KOPT-K1 (cell line): ENCODE measurements around the gene TGFBR3L.
"Not testable (repeated sequence)": the region's sequence is repeated elsewhere in the genome, so short reads cannot be mapped to it uniquely, and the experiment has no call there.

Experiments used
- H3K27ac ChIP-seq: fragments of 200-600 bp; sonication (generic); 2 replicates; pipeline ENCODE4 v1.5.1; 2016; ENCODE audit warnings: antibody characterized with exemption, mild to moderate bottlenecking, low read depth, low read length; ENCODE audit not compliant: poor library complexity, severe bottlenecking
- H3K36me3 ChIP-seq: fragments of 200-600 bp; sonication (generic); 2 replicates; pipeline ENCODE4 v1.5.1; 2017; ENCODE audit warnings: antibody characterized with exemption, mild to moderate bottlenecking, low read length, moderate library complexity; ENCODE audit not compliant: insufficient read depth
- H3K9me3 ChIP-seq: fragments of 200-600 bp; sonication (generic); 2 replicates; pipeline ENCODE4 v1.5.1; 2017; ENCODE audit warnings: antibody characterized with exemption, low read length, mild to moderate bottlenecking; ENCODE audit not compliant: insufficient read depth, poor library complexity, severe bottlenecking

The TGFBR3L gene

DNA sequence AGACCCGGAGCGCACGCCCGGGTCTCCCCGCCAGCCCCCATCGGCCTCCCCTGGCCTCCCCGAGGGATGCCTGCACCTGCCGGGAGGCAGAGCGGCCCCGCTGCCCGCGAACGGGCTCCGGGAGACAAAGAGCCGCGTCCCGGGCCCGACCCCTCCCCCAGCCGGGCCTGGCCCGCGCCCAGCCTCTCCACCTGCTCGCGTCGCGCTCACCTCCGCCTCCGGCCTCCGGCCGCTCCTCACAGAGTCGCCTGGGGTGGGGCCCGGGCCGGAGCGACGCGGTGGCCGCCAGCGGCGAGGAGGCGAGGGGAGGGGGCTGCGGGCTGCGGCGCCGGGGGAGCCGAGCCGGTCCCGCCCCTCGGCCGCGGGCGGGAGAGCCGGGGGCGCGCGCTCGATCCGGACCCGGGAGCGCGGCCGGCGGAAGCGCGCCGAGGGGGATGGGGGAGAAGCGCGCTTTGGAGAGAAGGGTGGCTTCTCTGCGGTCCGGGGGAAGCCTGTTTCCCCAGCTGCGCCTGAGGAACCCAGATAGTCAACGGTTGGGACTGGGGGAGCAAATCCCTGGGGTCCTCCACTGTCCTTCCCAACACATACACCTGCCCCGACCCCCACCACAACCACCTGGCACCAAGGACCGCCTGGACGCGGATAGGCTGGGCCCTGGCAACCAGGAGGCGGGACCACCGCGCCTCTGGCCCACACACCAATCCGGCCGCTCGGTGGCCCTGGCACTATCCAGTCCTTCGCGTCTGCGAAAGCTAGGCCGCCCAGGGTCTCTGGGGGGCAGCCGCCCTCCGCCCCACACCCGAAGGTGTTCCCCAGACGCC is 40.3 kb upstream of the TGFBR3L start, which contains the start of gene PRR36:
Gene PRR36 (minus strand): TSS at position 315 of the 821 bp plus-strand sequence. CDS start 701 bp downstream, outside the sequence.
- no peak within 1 kb of the TSS for H3K27ac ChIP-seq

DNA sequence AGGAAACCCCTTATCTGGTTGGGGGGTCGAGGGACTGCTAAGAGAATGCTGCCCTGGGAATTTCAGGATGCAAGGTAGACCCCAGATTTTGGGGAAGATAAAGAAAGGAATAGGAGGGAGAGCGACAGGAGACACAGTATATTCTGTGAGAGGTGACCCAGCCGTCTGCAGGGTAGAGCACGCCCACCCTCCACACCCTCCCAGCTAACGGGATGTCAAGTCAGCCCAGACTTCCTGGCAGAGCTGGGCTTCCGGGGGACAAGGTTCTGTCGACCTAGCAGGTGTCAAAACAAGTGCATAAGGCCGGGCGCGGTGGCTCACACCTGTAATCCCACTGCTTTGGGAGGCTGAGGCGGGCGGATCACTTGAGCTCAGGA is 39.7 kb upstream of the TGFBR3L start:
- Histone ChIP-seq H3K36me3 (no peaks in the 10 kb centered on the region), H3K27ac (no peak overlapping the region), H3K9me3 (no peaks in the 10 kb centered on the region)

More for the DNA sequence above, 40.3 kb upstream of the TGFBR3L start, which contains the start of gene PRR36:
- no peaks in the 10 kb centered on the region for H3K36me3 ChIP-seq
- no peaks in the 10 kb centered on the region for H3K9me3 ChIP-seq

DNA sequence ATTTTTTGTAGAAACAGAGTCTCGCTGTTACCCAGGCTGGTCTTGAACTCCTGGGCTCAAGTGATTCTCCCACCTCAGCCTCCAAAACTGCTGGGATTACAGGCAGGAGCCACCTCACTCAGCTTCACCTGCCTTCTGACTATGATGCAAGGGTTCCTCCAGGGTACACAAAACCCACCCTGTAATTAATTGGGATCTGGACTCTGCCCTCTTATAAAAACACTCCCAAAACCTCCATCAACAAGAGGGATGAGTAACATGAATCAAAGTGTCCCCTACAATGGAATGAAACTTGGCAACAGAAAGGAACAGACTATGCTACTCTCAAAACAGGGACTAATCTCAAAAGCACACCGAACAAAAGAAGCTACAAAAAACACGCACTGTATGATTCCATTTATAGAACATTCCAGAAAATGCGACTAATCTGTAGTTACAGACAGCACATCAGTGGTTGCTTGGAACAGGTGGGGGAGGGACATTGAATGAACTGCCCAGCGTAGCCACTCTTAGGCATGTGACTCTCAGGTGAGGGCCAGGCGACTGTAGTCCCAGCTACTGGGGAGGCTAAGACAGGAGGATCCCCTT is 37.3 kb upstream of the TGFBR3L start:
- Histone ChIP-seq H3K27ac (no peak overlapping the region), H3K9me3 (no peaks in the 10 kb centered on the region), H3K36me3 (no peaks in the 10 kb centered on the region)

DNA sequence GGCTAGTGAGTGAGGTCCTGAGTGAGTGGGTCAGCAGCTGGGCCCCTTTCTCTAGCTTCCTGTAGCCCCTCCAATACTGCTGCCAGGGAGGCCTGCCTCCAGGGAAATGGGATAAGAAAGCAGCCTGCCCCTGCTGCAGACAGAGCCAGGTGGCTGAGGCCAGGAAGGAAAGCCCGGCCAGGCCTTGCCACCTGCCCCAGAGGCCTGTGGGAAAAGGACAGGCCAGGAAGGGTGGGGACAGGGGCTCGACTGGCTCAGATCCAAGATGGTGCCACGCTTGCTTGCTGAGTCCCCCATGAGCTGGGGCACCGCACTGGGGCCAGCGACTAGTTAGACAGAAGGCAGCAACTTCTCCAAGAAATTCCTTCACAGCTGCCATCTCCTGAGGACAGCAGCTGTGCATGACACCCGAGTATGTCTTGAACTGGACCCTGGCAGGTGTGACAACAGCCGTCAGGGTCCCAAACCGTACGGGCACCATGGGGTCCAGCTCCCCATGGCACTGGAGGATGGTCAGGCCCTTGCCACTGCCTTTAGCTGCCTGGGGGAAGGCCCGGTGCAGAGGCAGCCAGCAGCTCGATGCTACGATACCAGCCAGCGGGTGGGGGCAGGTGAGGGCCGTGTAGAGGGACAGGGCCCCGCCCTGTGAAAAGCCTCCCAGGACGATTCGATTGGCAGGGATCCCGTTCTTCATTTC is 35.4 kb upstream of the TGFBR3L start:
- Histone ChIP-seq H3K27ac (no peak overlapping the region), H3K9me3 (no peaks in the 10 kb centered on the region)

DNA sequence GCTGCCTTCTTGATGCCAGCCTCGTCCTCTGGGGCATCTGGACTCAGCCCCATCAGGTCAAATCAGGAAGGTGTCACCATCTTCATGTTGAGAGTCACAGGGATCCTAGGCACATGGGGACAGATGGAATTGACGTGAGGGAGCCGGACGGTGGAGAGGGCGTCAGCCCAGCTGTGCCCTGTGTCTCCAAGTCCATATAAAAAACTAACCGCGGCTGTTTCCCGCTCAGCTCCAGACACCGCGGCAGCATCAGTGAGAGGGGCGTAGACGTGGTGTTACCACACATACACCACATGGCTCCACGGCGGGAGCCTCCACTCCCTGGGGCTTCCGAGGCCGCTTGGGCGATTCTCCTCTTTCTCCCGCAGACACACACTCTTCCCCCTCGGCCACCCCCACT is 34.8 kb upstream of the TGFBR3L start:
- no peaks in the 10 kb centered on the region for H3K36me3 ChIP-seq
- no peaks in the 10 kb centered on the region for H3K9me3 ChIP-seq
- H3K27ac ChIP-seq, result no peak overlapping the region

More for the DNA sequence above, 35.4 kb upstream of the TGFBR3L start:
- no peaks in the 10 kb centered on the region for H3K36me3 ChIP-seq

DNA sequence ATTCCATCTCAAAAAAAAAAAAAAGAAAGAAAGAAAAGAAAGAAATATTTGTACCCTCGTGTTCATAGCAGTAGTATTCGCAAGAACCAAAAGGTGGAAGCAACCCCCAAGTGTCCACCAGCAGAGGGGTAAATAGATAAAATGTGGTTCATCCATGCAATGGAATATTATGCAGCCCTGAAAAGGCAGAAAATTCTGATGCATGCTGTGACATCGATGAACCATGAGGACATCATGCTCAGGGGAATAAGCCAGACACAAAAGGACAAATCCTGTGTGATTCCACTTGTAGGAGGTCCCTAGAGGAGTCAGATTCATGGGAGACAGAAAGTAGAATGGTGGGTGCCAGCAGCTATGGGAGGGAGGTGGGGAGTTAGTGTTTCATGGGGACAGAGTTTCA is 32.7 kb upstream of the TGFBR3L start:
- Histone ChIP-seq H3K9me3 (no peaks in the 10 kb centered on the region), H3K36me3 (no peaks in the 10 kb centered on the region), H3K27ac (no peak overlapping the region)

DNA sequence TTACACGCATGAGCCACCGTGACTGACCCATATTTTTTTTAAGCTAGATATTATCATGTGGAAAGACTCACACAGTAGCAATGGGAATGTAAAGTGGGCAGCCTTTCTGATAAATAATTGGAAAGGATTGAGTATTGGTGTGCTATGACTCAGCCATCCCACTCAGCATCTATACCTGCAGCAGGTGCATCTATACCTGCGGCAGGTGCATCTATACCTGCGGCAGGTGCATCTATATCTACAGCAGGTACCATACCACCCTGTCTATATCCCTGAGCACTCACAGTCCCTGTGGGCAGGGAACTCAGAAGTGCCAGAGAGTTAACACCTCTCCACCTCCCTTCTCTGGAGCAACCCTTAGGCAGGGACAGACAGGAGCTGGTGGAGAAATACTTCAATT is 31.5 kb upstream of the TGFBR3L start:
- no peak overlapping the region for H3K27ac ChIP-seq
- H3K36me3 ChIP-seq, result no peaks in the 10 kb centered on the region
- H3K9me3 ChIP-seq, result no peaks in the 10 kb centered on the region

DNA sequence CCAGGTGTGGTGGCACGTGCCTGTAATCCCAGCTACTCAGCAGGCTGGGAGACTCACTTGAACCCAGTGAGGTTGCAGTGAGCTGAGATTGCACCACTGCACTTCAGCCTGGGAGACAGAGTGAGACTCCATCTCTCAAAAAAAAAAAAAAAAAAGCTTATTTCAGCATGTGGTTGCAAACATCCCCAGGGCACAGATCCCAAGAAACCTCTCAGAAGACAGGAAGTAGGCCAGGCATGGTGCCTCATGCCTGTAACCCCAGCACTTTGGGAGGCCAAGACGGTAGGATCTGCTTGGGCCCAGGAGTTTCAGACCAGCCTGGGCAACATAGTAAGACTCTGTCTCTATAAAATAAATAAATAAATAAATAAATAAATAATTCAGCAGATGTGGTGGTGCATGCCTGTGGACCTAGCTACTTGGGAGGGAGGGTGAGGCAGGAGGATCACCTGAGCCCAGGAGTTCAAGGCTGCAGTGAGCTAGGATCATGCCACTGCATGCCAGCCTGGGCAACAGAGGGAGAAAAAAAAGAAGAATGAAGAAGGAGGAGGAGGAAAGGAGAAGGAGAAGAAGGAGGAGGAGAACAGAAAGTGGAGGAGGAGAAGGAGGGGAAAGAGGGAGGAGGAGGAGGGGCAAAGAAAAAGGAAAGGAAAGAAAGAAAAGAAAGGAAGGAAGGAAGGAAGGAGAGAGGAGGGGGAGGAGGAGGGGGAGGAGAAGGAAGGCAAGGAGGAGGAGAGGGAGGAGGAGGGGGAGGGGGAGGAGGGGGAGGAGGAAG is 30.6 kb upstream of the TGFBR3L start:
- no peaks in the 10 kb centered on the region for H3K36me3 ChIP-seq
- no peak overlapping the region for H3K27ac ChIP-seq
- H3K9me3 ChIP-seq, result no peaks in the 10 kb centered on the region

DNA sequence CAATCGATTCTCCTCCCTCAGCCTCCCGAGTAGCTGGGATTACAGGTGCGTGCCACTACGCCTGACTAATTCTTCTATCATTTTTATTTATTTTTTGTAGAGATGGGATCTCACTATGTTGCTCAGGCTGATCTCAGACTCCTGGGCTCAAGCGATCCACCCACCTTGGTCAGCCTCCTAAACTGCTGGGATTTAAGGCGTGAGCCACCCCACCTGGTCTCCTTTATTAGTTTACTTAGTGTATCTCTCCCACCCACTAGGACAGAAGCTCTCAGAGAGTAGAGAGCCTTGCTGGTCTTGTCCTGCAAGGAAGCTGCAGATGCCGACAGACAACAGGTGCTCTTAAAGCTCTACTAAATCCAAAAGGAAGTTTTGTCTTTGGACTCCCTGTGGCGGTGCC is 28.8 kb upstream of the TGFBR3L start:
- H3K9me3 ChIP-seq, result no peaks in the 10 kb centered on the region
- H3K27ac ChIP-seq, result no peak overlapping the region
- no peaks in the 10 kb centered on the region for H3K36me3 ChIP-seq

DNA sequence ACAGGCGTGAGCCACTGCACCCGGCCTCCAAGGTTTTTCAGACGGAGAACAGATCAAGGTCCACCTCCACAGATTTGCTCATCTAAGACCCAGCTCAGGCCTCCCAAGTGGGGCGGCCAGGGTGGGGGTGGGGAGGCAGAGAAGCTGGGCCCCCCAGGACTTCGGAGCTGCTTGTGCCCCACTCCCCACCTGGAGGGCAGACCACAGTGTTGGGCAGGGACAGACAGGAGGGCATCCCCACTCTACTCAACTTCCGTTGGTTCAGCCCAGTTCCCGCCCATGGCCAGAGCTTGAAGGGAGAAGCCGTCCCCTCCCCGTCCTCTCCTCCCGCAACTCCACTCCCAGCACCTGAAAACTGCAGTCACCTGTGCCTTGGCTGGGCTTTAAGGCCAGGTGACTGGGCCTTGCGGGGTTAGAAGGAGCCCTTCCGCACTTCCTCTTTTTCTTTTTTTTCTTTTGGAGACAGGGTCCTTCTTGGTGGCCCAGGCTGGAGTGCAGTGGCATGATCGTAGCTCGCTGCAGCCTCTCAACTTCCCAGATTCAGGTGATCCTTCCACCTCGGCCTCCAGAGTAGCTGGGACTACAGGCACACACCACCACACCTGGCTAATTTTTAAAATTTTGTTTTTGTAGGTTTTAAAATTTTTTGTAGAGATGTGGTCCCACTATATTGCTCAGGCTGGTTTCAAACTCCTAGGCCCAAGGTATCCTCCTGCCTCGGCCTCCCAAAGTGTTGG is 27.1 kb upstream of the TGFBR3L start:
- no peaks in the 10 kb centered on the region for H3K9me3 ChIP-seq
- H3K27ac ChIP-seq, result no peak overlapping the region

DNA sequence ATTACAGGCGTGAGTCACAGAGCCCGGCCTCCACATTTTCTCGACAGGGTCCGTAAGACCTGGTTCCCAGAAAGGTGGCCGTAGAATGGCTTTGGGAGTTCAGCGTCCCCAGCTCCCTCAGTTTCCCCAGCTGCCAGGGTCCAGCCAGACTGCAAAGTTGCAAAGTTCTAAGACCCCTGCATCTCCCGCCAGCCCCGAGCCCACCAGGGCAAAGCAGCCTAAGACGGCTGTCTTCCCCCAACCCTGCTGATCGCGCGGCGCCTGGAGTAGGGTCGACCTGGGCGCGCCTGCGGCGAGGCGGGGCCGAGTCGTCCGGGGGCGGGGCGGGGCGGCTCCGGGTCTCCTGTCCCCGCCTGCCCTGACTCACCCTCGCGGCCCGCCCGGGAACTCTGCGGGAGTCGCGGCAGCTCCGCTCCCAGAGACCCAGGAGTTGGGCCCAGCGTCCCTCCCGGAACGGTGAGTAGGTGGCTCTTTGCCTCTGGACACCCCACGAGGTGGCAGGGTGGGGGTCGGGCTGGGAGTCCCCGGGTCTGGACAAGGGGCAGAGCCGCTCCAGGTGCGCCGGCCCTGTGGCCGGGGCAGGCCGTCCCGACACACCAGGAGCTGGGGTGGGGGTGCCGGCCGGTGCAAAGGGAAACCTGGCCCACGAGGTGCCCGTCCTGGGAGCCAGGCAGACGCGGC is 26.3 kb upstream of the TGFBR3L start, which contains the start of gene LRRC8E:
Gene LRRC8E (plus strand): TSS at position 366 of the 681 bp plus-strand sequence. CDS start 7,094 bp downstream, outside the sequence.
- Histone ChIP-seq H3K27ac (no peak within 1 kb of the TSS), H3K36me3 (no peaks in the 10 kb centered on the region), H3K9me3 (no peaks in the 10 kb centered on the region)

More for the DNA sequence above, 27.1 kb upstream of the TGFBR3L start:
- no peaks in the 10 kb centered on the region for H3K36me3 ChIP-seq

DNA sequence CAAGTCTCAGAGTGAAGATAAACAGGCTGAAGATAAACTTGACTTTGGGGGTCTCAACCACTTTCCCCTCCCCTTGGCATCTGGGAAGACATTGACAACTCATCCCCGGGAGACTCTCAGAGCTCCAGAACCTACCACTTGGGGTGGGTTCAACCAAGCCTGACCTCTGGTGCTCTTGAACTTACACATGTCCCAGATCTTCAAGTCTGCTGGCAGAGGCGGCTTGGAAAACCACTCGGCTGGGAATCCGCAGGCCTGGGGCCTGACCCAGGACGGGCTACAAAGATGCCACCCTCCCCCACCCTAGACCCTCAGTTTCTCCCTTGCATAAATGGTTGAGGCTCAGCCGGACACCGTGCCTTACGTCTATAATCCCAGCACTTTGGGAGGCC is 25.8 kb upstream of the TGFBR3L start:
- Histone ChIP-seq H3K9me3 (no peaks in the 10 kb centered on the region), H3K27ac (no peak overlapping the region), H3K36me3 (no peaks in the 10 kb centered on the region)

DNA sequence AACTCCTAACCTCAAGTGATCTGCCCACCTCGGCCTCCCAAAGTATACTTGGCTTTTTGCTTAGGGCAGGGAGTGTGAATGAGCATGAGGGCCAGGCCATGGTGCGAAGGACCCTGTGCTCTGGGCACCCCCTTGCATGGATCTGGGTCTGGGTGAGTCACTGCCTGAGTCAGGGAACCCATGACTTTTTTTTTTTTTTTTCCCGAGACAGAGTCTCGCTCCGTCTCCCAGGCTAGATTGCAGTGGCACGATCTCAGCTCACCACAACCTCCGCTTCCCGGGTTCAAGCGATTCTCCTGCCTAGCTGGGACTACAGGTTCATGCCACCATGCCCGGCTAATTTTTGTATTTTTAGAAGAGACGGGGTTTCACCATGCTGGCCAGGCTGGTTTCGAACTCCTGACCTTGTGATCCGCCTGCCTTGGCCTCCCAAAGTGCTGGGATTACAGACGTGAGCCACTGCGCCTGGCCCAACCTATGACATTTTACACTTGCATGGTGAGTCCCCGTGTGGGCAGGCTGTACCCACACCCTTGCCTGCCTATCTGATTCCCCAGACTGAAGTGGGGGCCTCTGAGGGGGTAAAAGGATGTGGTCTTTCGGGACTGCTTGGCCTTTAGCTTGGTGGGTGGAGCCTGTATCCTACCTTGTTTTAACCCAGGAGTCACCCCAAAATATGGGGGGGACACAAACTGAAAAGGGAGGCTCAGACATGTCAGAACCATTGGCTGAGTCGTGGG is 21.1 kb upstream of the TGFBR3L start:
- not testable (repeated sequence) for H3K27ac ChIP-seq, H3K36me3 ChIP-seq, H3K9me3 ChIP-seq
